HG02678 (cell line): ENCODE measurements around the gene MYADML2.

ENCODE experiments used
- ATAC-seq: cut with Tn5 transposase; IDR thresholded peaks from one replicate; pipeline ENCODE4 v1.9.1; 2021; ENCODE audit warnings: mild to moderate bottlenecking, moderate library complexity; ENCODE audit not compliant: unreplicated experiment

Gene MYADML2

DNA sequence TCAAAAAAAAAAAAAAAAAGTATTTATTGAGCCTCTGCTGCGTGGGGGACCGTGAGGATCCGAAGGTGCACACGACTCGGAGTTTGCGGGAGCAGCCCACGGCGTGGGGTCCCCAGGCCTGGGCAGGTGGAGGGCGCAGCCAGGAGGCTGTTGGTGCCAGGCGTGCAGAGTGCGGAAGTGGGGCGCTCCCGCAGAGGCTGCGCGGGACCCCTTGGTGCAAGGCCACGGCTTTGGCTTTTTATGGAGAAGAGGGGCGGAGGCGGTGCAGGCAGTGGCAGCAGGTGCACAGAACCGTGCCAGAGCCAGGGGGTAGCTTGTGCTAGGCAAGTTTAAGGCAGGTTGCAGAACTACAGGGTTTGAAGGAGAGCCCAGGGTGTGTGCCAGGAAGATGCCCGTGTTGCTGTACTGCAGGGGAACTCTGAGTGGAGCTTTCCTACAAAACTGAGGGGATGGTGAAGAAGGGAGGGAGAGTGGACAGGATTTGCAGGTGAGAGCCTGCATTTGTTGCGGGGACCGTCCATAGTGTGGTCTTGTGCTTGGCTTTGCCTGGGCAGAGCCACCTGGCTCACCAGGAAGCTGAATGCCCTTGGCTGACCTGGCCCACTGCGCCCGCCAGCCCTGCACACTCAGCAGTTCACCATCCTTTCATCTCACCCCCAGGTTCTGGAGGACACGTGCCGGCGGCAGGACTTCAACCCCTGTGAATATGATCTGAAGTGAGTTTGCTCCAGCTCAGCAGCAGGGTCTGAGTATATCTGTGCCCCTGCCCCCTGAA lies 31.7 kb upstream of the MYADML2 start:
- ATAC-seq: no peak

DNA sequence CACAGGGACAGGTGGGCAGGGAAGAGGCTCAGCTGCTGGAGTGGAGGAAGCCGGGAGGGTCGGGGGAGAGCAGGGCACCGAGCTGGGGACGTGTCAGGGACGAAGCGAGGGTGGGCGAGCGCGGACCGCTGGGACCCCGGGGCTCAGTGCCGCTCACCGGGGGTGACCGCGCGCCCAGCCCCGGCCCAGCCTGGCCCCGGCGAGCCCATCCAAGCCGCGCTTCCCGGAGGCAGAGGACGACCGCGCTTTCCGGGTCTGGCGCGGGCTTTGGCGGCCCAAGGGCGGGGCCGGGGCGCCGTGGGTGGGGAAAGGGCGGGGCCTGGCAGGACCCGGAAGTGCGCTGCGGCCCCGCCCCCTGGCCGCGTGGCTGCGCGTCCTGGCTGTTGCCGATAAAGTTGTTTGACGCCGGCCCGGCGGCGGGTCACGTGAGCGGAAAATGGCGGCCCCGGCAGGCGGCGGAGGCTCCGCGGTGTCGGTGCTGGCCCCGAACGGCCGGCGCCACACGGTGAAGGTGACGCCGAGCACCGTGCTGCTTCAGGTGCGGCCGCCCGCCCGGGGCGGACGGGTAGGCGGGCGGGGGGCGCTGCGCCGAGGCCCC lies 30.3 kb upstream of the MYADML2 start, which contains the start of gene ASPSCR1:
ASPSCR1 (plus strand) TSS at position 419 of the 598 bp plus-strand sequence; CDS start at position 437, 18 bp downstream.
- peak; percentile 84 for ATAC-seq

DNA sequence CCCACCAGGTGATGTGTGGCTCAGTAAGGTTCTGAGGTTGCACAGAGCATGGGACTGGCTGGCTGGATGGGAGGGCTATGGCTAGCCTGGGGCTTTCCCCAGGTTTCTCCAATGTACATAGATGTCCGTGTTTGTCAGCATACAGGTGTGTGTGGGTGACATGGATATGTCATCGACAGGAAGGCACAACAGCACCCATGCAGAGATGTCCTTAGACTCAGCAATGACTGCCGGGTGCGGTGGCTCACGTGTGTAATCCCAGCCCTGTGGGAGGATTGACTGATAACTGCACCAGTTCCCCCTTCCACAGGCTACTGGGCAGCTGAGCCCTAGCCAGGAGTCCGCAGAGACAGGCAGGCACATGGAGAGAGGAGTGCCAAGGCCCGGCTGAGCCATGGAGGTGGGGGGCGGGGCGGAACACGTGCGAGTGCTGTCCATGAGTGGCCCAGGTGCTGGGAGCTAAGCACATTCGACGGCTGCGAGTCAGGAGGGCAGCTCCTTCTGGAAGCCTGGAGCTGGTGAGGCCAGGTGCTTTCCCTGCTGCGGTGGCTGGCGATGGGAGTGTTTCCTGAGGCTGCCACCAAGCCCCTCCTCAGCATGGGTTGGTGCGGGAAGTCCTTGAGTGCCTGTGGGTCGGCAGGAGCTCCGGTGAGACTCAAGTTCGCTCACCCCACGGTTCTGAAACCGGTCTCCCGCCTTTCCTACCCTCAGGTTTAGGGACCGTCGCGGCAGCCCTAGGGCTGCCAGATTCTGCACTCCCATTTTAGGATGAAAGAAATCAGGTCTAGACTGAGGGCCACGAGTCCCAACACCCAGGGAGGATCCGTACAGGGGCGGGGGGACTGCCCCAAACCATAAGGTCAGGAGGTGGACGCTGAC lies 29.5 kb upstream of the MYADML2 start:
- ATAC-seq: peak; percentile 2

DNA sequence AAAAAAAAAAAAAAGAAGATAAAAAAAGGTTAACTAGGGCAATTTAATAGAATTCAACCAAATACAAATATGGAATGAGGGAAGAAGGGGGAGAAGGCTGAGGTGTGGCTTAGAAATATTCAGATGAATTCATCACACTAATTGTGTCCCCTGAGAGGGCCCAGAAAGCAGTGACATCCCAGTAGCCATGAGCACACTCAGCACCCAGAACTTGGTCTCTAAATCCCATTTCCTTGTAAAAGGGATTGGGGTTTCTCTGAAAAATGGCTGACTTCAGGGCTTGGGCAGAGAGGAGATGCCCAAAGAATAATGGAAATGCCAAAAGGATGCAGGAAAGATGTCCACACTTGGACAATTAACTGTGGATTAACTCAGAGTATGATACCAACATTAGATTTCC lies 26.4 kb upstream of the MYADML2 start:
- no peak for ATAC-seq

DNA sequence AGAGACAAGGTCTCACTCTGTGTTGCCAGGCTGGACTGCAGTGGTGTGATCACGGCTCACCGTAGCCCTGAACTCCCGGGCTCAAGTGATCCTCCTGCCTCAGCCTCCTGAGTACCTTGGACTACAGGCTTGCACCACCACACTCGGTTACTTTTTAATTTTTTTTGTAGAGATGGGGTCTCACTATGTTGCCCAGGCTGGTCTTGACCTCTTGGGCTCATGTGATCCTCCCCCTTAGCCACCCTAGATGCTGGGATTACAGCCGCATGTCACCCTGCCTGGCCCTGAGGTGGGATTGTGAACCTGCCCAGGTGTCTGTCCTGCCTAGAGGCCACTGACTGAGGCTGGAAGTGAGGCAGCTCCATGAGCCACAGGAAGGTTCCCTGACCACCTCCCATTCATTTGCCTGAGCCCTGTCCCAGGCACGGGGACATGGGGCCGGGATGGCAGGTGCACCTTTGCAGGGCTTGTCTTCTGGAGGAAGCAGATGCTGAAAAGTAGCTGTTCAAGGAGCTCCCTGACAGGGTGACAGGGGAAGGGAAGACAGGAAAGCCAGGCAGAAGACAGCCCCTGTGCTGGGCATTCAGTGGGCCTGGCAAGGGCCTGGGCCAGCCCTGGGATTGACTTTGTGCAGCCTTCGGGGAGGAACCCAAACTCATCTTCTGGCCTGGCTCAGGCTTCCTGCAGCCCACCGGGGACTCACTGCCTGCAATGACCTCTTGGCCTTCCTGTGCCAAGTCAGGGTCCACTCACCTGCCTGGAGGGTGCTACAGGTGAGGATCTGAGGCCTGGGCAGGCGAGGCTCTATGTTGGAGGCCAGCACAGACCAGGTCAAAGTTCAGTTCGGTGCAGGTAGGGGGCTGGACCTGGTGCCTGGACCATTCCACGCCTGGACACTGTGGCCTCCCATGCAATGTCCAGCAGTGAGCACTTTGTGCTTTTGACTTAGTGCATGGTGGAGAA lies 22.1 kb upstream of the MYADML2 start:
- no peak for ATAC-seq

DNA sequence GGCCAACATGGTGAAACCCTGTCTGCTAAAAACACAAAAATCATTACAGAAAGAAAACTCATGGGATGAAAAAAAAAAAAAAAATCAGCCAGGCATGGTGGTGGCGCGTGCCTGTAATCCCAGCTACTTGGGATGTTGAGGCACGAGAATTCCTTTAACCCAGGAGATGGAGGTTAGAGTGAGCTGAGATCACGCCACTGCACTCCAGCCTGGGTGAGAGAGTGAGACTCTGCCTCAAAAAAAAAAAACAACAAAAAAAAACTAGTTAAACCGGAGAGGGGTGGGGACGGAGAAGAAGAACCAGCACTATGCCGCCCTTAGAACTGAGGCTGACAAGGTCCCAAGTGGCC lies 21.3 kb upstream of the MYADML2 start:
- no peak for ATAC-seq

DNA sequence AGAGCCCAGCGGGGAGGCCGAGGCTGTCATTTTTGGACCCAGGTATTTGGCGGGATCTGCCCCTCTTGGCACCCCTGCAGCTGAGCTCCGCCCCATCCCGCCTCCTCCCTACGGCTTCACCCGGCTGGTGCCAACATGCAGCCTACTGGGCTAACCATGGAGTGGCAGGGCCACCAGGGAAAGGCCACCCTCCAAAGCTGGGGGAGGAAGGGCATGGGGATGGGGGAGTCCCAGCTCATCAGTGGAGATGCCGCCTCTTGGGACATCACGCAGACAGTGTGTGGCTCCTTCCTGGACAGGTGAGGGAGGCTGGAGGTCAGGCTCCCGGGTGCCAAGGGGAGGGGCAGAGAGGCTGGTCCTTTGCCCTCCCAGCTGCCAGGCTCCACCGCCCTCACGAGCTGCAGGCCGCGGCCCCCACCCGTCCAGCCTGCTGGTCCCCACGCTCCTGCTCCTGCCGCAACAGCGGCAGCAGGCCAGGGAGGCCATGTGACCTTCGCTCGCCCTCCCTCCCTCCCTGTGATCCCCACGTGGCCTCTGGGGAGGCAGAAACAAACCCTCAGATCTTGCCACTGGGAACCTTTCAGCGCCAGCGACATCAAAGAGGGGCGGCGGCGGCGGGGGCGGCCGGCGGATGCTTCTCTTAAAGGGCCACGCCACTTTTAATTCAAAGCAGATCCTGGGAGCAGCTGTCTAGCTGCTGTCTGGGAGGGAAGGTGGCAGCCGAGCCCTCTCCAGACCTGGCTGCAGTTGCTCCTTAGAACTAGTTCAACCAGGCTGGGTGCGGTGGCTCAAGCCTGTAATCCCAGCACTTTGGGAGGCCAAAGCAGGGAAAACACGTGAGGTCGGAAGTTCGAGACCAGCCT lies 20.7 kb upstream of the MYADML2 start:
- ATAC-seq: peak; percentile 55

DNA sequence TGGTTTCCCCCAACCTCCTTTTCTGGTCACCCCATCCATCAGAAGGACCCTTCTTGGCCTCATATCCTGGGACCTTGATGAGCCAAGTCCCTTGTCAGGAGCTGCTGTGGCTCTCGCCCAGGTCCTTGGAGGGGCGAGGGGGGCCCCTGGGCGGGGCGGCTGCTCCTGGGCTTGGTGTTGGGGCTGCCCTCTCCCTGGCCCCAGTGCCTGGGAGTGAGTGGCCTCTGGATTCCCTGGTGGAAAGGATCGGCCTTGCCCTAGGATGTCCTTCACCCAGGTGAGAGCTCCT lies 20.2 kb upstream of the MYADML2 start:
- ATAC-seq: no peak

DNA sequence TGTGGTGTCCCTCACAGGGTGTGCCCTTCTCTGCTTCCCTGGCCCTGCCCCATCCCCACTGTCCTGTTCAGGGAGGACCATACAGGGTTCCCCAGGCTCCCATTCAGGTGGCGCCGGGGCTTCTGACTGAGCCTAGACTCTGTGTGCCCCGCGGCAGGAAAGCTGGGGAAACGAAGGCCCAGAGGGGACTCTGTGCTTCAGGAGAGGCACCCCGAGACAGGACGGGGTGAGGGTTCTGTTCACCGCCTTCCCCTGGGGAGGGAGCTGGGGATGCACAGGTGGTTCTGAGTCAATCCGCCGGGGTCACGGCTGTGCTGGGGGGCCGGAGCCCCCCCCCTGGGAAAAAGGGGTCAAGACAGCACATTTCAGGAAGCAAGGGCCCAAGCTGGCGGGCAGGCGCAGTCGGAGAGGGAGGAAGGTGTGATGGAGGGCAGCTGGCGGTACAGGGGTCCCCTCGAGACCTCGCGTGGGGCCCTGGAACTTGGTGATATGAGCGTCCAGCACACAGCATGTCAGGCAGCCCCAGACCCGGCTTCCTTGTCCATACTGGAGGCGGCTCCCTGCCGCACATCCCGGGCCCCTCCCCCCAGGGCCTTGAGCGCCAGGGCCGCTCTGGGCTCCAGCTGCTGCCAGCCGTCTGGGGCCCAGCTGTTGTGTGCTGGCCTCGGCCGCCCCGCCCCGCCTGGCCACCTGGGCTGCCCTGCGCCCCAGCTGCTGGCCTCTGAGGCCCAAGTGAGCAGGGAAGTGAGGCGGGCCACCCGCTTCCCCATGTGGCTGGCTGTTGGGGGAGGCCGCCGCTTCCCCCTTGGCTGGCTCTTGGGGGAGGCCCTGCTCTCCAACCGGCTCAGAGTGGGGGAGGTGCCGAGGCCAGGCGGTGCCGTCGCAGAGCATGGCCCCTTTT lies 19.6 kb upstream of the MYADML2 start:
- ATAC-seq: no peak

DNA sequence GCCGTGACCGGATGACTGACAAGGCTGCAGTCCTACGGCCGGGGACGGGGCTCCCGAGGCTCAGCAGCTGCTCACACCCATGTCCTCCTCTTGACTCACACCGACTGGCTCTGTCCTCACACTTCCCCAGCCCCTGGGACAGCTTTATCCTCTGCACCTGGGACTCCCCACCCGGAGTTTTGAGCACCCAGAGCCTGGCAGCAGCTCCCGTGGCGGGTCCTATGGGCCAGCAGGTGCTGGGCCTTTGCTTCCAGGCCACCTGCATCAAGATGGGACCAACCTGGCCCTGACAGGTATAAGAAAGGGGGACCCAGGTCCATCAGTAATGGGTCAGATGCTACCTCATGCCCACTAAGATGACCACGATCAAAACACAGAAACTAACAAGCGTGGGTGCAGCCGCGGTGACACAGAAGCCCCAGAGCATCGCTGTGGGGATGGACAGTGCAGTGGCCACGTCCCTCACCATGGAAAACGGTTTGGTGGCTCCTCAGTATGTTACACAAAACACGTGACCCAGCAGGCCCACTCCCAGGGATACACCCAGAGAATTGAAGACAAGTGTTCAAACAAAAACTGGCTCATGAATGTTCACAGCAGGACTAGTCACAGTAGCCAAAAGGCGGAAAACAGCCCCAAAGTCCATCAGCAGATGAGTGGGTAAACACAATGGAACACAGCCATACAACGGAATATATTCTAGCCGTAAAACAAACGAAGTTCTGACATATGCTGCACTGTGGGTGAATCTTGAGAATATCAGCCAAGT lies 17.2 kb upstream of the MYADML2 start:
- no peak for ATAC-seq

DNA sequence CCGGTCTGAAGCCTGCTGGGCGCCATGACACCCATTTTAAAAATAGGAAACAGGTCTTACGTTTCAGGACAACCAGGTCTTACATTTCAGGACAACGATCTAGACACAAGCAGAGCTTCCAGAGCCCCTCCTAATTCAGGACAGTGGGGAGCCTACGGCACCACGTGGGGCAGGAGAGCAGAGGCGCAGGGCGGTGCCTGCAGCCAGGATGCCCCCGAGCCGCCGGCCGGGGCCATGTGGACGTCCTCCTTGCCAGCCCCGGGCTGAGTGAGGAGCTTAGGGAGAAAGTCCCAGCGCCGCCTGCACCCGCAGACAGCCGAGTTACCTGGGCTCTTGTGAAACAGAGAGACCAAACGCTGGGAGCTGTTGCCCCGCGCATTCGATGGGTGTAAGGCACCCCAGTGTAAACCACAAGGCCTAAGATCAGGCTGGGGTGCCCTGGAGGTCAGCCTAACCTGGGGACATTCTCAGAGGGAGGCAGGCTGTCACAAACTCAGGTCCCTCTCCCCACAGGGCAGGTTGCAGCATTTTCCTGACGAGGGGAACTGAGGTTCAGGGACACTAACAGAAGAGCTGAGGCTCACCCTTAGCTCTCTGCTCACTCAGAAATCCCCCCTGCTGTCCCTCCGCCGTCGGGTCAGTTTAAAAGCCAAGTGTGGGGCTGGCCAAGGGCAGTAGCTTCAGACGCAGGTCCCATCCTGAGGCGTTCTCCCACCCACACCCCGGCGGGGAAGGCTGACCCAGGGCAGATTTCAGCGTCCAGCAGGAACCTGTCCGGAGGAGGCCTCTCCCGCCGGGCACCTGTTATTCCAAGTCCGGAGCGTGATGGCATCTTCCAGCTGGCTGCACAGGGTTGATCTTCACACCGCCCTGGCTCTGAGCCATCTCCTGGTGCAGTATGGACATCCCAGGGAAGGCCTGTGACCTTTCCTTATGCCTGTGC lies 15.7 kb upstream of the MYADML2 start:
- ATAC-seq: no peak

DNA sequence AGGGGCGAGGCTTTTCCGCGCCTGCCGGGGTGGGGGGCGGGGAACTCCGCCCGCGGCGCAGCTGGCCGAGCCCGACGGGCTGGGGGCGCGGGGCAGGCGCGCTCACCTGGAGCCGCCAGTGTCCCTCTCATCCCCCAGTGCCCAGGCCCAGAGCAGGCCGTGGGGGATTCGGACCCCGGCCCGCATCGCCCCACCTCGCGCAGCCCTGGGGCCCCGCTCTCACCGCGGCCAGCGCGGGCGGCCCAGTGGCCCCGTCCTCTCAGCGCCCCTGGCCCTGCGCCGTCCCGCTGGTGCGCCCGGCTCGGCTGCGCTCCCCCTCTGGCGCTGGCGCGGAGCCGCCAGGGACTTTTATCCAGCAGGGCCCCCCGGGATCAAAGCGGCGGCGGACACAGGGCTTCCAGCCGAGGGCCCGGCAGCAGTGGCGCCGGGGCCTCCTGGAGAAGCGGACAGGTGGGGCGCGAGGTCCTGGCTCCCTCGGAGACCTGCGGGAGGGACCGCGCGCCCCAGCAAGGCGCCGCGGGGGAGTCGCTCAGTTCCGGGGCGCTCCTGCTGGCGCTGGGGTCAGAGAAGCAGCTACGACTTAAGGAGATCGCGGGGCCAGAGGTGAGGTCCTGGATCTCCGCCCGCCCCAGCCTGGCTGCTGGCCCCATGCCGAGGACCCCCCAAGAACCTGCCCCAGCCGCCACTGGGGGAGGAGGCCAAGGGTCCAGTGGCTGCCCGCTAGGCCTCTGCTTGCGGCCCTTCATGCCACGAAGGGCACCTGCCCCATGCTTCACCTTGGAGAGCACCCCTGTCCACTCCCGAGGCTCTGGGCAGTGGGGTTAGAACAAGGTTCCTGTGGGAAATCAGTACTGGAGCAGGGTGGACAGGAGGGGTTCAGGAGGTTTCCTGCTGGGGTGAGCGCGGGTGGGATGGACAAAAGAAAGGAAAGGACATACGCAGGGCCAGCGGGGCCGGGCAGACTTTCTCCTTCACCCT lies 14.8 kb upstream of the MYADML2 start:
- no peak for ATAC-seq

DNA sequence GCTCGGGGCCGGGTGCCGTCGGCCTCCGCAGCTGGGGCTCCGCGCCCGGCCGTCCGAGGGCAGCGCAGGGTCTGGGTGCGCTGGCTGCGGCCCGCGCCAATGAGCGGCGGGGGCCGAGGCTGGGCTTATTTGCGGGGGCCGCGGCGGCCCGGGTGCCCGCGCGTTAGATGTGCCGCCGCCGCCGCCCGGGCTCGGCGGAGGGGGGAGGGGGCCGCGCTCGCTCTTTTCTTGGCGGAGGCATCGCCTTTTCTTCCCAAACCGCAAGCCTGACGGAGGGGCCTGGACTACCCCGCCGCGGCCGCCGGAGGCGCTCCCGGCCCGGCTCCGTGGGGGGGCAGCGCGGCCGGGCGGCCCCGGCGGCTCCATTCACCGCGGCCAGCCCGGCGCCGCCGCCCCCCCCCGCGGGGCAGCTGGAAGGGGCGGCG lies 14.1 kb upstream of the MYADML2 start, which contains the start of gene NOTUM:
NOTUM (minus strand) TSS at position 101 of the 425 bp plus-strand sequence. CDS start 278 bp downstream, outside the sequence.
- no peak for ATAC-seq

DNA sequence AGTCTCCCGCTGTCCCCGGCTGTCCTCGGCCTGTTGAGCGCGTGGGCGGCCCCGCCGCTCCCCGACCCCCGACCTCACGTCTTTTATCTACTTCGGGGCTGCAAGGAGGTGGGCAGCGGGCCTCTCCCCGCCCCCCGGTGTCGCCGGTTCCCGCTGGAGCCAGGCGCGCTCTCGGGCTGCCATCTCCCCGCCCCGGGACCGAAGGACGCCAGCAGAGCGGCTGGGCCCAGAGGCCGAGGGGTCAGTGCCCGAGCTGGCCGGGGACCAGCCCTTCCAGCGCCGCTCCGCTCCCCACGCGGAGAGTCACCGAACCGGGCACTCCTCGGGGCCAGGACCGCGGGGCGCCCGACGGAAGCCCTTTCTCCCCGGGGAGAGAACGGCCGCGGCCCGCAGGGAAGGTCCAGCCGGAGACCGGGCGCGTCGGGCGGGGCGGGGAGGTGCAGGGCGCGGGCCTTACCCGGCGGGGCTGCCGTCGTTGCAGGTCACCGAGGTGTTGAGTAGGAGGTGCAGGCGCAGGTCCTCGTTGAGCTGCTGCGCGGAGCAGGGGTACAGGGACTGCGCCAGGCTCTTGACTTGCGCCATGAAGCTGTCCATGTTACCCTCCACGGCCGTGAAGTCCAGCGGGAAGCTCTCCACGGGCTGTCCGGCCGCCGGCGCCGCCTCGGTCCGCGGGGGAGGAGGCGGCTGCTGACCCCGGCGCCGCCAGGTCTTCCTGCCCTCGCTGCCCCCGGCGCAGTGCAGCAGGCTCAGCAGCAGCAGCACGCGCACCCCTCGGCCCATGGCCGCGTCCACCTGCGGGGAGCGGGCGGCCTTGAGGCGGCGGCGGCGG lies 13.3 kb upstream of the MYADML2 start:
- ATAC-seq: no peak
